ENCODE data around the gene TANK. TPM values are rescaled to one million over a fixed set of nuclear protein-coding genes. Genes with fewer than 3 reads are reported as not detected.

TANK gene
- total RNA-seq, 2 donors from 2014 or later: 28.5 to 40.2 TPM

GRCh38 chr2:161159456-161160225 lies 587 bp upstream of the TANK start:
- no peaks in the 10 kb centered on the region for H3K9me3 ChIP-seq
- no peak overlapping the region for H3K4me3 ChIP-seq
- intact Hi-C loops (cut with DNase I): no loop called here
- peak; percentile 2 for ATAC-seq
- peak overlapping the region; percentile 91 to 97 (median 95) for H3K27ac ChIP-seq
- TF ChIP-seq POLR2A (IDR thresholded peaks at IDR 0.05): no peak
- TF ChIP-seq CTCF (IDR thresholded peaks at IDR 0.05): no peak
- H3K27me3 ChIP-seq: no peaks in the 10 kb centered on the region
- H3K4me1 ChIP-seq: peaks cover 19% of the 10 kb centered on the region
- H3K36me3 ChIP-seq (replicated peaks in 1 of 2; ENCODE audit: insufficient read depth in 1 of 2, low read depth in 2 of 2): peaks cover 0 to 3% of the 10 kb centered on the region in 2 donors
- 8 to 12% methylated on average over 9 of the region's 9 CpGs for WGBS, 2 donors
- DNase-seq: no peak

- Histone ChIP-seq H3K27ac (peak overlapping the region; percentile 91 to 97 (median 95)), H3K9me3 (no peaks in the 10 kb centered on the region), H3K36me3 (replicated peaks in 1 of 2; ENCODE audit: insufficient read depth in 1 of 2, low read depth in 2 of 2) (peaks cover 0 to 3% of the 10 kb centered on the region in 2 donors), H3K27me3 (no peaks in the 10 kb centered on the region), H3K4me3 (peak overlapping the region; percentile 44 to 87), H3K4me1 (peaks cover 21% of the 10 kb centered on the region)
- no peak for ATAC-seq
- TF ChIP-seq POLR2A (IDR thresholded peaks at IDR 0.05): no peak
- TF ChIP-seq CTCF (IDR thresholded peaks at IDR 0.05): no peak
- no peak for DNase-seq
- intact Hi-C loops (cut with DNase I): no loop called here
- WGBS, 2 donors: 7 to 8% methylated on average over 13 of the region's 13 CpGs
These were observed 962 bp downstream of the TANK start for GRCh38 chr2:161161074-161161706.

- no peak overlapping the region for H3K4me3 ChIP-seq
- ATAC-seq (no peak), DNase-seq (no peak)
- no peaks in the 10 kb centered on the region for H3K27me3 ChIP-seq
- no peaks in the 10 kb centered on the region for H3K9me3 ChIP-seq
- peaks cover 0 to 3% of the 10 kb centered on the region in 2 donors for H3K36me3 ChIP-seq (replicated peaks in 1 of 2; ENCODE audit: insufficient read depth in 1 of 2, low read depth in 2 of 2)
- WGBS, 2 donors: 77 to 86% methylated on average over 2 of the region's 2 CpGs
- no peak for TF ChIP-seq POLR2A (IDR thresholded peaks at IDR 0.05)
- TF ChIP-seq CTCF (IDR thresholded peaks at IDR 0.05): no peak
- intact Hi-C loops (cut with DNase I): no loop called here
- no peak overlapping the region for H3K27ac ChIP-seq
- H3K4me1 ChIP-seq: peaks cover 28% of the 10 kb centered on the region
These were observed 3.2 kb downstream of the TANK start for GRCh38 chr2:161163440-161163839.

- Histone ChIP-seq H3K27me3 (no peaks in the 10 kb centered on the region), H3K4me1 (peaks cover 28% of the 10 kb centered on the region), H3K4me3 (no peak overlapping the region), H3K36me3 (replicated peaks in 1 of 2; ENCODE audit: insufficient read depth in 1 of 2, low read depth in 2 of 2) (peaks cover 0 to 3% of the 10 kb centered on the region in 2 donors), H3K27ac (no peak overlapping the region), H3K9me3 (no peaks in the 10 kb centered on the region)
- DNase-seq (no peak), ATAC-seq (no peak)
- TF ChIP-seq POLR2A (IDR thresholded peaks at IDR 0.05) (no peak), CTCF (IDR thresholded peaks at IDR 0.05) (no peak)
- 80 to 88% methylated on average over 6 of the region's 6 CpGs for WGBS, 2 donors
- intact Hi-C loops (cut with DNase I): no loop called here
These were observed 3.9 kb downstream of the TANK start for GRCh38 chr2:161164161-161164560.

Measured in body of pancreas (tissue), 4 donors.